RCC 7860 (cell line): ENCODE results near the gene SEZ6.

Source experiments
- DNase-seq: peaks from one replicate; pipeline ENCODE4 v3.0.0-alpha.2; 2015; ENCODE audit warnings: low spot score
- FAIRE-seq: peaks from 2 replicates; lab custom pipeline; 2012; peaks lifted over from hg19 to GRCh38; lab: Jason Lieb, UNC

The SEZ6 gene

GRCh38 chr17:28908640-28909167, 97.1 kb downstream of the SEZ6 start:
- FAIRE-seq (no peak), DNase-seq (no peak)

- FAIRE-seq (no peak), DNase-seq (no peak)
Observed at GRCh38 chr17:28907709-28908475, 97.9 kb downstream of the SEZ6 start.

GRCh38 chr17:28906706-28907438, 99.0 kb downstream of the SEZ6 start:
- FAIRE-seq: no peak

GRCh38 chr17:28906276-28906675, 99.6 kb downstream of the SEZ6 start:
- no peak for DNase-seq

More at GRCh38 chr17:28906706-28907438, 99.0 kb downstream of the SEZ6 start:
- DNase-seq: no peak

More at GRCh38 chr17:28906276-28906675, 99.6 kb downstream of the SEZ6 start:
- no peak for FAIRE-seq
